Activated T-helper 1 cell treated with Interleukin-2 at 50 U/mL for 16 hours (primary cell): ENCODE data around the gene SLC2A13.
"Not testable (repeated sequence)": the region's sequence is repeated elsewhere in the genome, so short reads cannot be mapped to it uniquely, and the experiment has no call there.

Experiments
- DNase-seq: peaks from one replicate; pipeline ENCODE4 v3.0.0-alpha.2; 2020; ENCODE audit warnings: low read depth

The SLC2A13 gene

GRCh38 chr12:39867631-39868327 lies 238.1 kb downstream of the SLC2A13 start:
- no peak for DNase-seq

- no peak for DNase-seq
Observed at GRCh38 chr12:39866135-39866534, 239.7 kb downstream of the SLC2A13 start.

GRCh38 chr12:39860695-39861094 lies 245.2 kb downstream of the SLC2A13 start:
- no peak for DNase-seq

GRCh38 chr12:39853003-39853402 lies 252.9 kb downstream of the SLC2A13 start:
- DNase-seq = no peak

GRCh38 chr12:39852346-39852745 lies 253.5 kb downstream of the SLC2A13 start:
- no peak for DNase-seq

- DNase-seq = not testable (repeated sequence)
Observed at GRCh38 chr12:39848218-39848617, 257.7 kb downstream of the SLC2A13 start.

- no peak for DNase-seq
Observed at GRCh38 chr12:39846971-39847650, 258.8 kb downstream of the SLC2A13 start.

GRCh38 chr12:39846304-39846703 lies 259.6 kb downstream of the SLC2A13 start:
- no peak for DNase-seq

GRCh38 chr12:39840422-39840821 lies 265.5 kb downstream of the SLC2A13 start:
- no peak for DNase-seq

GRCh38 chr12:39839072-39839471 lies 266.8 kb downstream of the SLC2A13 start:
- no peak for DNase-seq

GRCh38 chr12:39835517-39836489 lies 270.1 kb downstream of the SLC2A13 start:
- no peak for DNase-seq

- no peak for DNase-seq
Observed at GRCh38 chr12:39831587-39832315, 274.1 kb downstream of the SLC2A13 start.

- no peak for DNase-seq
Observed at GRCh38 chr12:39830852-39831520, 274.9 kb downstream of the SLC2A13 start.

- no peak for DNase-seq
Observed at GRCh38 chr12:39830171-39830570, 275.7 kb downstream of the SLC2A13 start.

- DNase-seq = no peak
Observed at GRCh38 chr12:39824505-39825212, 281.2 kb downstream of the SLC2A13 start.

GRCh38 chr12:39816671-39817185 lies 289.2 kb downstream of the SLC2A13 start:
- DNase-seq = no peak

GRCh38 chr12:39815746-39816145 lies 290.1 kb downstream of the SLC2A13 start:
- DNase-seq = no peak

GRCh38 chr12:39814626-39815025 lies 291.3 kb downstream of the SLC2A13 start:
- DNase-seq = no peak

- no peak for DNase-seq
Observed at GRCh38 chr12:39813776-39814175, 292.1 kb downstream of the SLC2A13 start.

- DNase-seq = not testable (repeated sequence)
Observed at GRCh38 chr12:39812456-39812855, 293.4 kb downstream of the SLC2A13 start.
